ENCODE results near the gene LPP.

GRCh38 chr3:188147782-188148181 lies 6.2 kb upstream of the LPP start:
- TF ChIP-seq, protein P1, sequence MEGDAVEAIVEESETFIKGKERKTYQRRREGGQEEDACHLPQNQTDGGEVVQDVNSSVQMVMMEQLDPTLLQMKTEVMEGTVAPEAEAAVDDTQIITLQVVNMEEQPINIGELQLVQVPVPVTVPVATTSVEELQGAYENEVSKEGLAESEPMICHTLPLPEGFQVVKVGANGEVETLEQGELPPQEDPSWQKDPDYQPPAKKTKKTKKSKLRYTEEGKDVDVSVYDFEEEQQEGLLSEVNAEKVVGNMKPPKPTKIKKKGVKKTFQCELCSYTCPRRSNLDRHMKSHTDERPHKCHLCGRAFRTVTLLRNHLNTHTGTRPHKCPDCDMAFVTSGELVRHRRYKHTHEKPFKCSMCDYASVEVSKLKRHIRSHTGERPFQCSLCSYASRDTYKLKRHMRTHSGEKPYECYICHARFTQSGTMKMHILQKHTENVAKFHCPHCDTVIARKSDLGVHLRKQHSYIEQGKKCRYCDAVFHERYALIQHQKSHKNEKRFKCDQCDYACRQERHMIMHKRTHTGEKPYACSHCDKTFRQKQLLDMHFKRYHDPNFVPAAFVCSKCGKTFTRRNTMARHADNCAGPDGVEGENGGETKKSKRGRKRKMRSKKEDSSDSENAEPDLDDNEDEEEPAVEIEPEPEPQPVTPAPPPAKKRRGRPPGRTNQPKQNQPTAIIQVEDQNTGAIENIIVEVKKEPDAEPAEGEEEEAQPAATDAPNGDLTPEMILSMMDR (conservative IDR thresholded peaks at IDR 0.05; ENCODE audit: low read depth, low read length): no peak
- no peak for TF ChIP-seq EZH2 (IDR thresholded peaks at IDR 0.05; ENCODE audit: low read length, unreplicated experiment)

All from PC-3 (cell line).